ENCODE results near the gene SLC22A2.

The SLC22A2 gene

DNA sequence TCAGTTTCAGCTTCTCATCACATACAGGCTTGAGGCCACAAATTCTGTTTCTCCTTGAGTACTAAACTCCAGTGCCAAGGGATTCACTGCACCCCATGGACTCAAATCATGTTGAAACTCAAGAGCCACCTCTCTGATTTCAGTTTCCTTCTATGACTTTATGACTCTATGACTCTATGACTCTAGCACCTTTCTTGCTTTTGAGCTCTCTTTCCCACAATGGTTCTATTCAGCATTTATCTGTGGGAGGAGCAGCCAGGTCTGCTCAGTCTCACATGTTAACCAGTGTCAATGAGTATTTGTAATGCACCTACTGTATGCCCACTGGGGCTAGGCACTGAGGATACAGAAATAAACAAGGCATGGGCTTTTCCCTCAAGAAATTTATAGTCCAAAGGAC lies 14.6 kb upstream of the SLC22A2 start:
- no peak for DNase-seq

DNA sequence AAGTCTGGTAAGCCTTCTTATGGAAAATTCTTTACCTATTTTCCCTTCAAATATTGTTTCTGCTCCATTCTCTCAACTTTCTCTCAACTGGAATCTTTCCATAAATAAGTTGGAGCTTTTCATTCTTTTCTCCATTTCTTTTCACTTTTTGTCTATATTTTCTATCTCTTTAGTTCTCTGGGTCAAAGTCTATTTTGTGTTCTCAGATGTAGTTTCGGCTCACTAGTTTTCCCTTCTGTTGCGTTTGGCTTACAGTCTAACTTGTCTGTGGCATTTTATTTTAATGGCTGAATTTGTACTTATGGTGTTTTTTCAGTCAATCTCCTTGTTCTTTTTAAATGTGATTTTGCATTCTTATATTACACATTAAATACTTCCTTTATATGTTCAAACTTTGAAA lies 14.1 kb upstream of the SLC22A2 start:
- no peak for DNase-seq

DNA sequence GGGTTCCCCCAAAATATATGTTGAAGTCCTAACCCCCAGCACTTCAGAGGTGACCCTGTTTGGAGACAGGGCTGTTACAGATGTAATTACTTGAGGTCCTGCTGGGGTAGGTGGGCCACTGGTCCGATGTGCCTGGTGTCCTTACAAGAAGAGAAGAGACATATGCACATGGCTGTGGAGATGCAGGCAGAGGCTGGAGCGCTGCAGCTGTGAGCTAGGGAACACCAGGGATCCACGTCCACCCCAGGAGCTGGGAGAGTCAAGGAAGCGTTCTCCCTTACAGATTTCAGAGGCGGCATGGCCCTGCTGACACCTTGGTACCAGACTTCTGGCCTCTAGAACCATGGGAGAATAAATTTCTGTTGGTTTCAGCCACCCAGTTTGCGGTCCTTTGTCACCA lies 11.7 kb upstream of the SLC22A2 start:
- no peak for DNase-seq

DNA sequence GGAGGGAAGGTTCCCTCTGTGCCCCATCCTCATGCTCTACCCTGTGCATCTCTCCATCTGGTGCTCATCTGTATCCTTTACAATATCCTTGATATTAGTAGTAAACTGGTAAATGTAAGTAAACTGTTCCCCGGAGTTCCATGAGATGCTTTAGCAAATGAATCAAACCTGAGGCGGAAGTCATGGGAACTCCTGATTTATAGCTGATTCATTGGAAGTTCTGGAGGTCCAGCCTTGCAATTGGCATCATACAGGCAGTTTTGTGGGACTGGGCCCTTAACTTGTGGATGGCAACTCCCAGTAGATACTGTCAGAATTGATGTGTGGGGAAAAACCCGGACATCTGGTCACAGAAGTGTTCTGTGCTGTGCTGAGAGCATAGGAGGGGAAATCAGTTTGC lies 11.2 kb upstream of the SLC22A2 start:
- DNase-seq: no peak

DNA sequence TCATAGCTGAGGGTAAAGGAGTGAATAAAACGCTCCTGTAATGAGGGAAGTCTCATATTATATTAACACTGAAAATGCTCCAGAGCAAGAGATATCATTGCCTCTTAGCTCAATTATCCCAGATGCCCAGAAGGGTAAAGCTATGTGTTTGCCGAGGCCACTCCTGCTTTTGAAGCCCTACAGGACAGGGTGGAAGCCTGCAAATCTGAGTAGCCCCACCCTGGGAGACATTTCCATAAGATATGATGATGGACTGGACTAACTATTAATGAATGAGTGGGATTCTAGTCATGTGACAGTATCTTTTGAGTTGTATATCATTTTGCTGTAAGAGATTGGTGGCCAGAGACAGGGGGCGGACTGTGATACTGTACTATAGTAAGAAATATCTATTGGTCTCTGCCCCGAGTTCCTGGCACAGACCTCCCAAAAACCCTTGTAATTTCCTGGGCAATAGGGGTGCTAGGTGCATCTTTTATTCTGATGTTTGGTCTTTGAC lies 10.5 kb upstream of the SLC22A2 start:
- no peak for DNase-seq

DNA sequence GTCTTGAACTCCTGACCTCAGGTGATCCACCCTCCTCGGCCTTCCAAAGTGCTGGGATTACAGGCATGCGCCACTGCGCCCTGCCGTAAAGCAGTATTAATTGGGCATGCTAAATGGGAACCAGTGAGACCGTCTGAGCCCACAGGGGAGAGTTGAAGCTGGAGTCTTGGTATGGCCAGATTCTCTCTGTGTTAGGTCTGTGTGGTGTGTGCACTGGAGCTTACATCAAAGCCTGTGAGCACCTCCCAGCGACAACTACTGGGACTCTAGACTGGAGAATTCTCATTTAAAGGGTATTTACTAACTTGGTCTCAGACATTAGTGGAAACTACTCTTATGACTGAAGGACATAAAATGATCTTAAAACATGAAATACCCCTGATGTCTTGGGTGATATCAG lies 8.5 kb upstream of the SLC22A2 start:
- no peak for DNase-seq

DNA sequence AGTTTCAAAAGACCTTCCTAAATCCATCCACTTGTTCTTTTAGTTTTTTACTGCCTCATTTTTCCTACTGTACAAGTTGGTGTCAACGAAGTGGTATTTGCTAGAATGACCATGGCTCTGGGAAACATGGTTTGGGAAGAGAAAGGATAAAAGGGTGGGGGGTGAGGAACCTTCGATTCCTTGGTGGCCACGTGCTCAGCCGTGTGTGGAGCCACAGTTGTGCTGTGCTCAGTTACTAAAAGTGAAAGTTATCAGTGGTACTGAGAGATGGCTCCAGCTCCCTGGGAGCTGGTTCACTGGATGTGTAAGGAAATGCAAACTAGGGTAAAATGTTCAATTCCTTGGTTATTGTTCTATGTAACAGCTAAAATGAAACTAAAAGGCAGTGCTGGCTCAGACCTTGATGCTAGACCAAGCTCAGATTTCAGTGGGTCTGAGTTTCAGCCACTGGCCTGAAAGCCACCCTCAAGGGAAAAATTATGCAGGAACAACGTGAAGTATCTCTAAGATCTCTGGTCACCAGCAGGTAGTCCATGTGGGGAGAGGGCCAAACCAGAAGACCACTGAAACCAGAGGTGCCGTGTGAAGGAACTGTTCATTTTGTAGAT lies 7.4 kb upstream of the SLC22A2 start:
- no peak for DNase-seq

DNA sequence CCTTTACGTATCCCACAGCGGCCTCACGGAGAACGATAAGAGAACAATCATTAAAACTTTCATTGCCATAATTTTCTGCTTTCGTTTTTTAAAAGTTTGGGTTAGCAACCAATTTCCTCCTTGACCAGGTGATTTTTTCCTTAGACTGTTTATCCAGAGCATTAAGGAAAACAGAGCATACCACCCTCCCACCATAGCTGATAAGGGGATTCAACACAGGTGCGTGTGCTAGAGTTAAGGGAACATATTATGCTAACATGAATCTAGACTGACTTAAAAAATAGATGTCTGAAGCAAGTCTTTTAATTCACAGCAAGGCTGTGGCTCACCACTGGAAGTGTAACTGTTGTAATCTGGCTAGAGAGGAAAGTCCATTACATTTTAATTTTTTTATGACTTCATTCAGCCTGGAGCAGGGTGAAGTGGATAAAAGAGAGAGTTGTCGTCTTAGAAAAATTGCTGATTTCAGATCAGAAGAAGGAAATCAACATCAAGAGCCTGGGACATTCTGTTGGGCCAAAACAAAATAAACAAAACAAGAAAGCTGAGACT lies 5.5 kb upstream of the SLC22A2 start:
- no peak for DNase-seq

DNA sequence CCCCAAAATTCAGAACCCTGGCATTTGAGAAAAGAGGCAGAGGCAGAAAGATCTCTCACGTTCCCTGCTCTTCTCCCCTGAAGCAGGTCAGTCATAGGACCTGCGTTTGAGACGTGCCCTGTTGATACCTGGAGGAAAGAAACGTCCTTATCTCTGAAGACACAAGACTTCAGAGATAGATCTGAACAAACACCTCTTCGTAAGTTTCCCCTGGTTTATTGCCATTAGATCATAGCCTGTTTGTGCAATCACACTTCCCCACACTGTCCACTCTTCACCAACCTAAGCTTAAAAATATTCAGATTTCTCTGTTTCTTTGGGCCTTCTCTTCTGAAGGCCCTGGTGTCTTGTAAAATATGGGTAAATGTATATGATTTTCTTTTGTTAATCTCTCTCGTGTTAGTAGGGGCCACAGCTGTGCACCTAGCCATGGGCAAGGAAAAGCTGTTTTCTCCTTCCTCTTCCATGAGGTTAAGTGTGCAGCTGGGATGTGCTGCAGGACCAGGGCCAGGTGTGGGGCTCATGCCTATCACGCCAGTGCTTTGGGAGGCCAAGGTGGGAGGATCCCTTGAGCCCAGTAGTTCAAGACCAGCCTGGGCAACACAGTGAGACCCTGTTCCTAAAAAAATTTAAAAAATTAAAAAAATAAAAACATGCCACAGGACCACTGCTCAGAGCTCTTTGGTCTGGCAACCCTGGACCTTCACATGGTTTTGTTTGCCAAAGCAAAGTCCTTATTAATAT lies 4.7 kb upstream of the SLC22A2 start:
- DNase-seq: no peak

DNA sequence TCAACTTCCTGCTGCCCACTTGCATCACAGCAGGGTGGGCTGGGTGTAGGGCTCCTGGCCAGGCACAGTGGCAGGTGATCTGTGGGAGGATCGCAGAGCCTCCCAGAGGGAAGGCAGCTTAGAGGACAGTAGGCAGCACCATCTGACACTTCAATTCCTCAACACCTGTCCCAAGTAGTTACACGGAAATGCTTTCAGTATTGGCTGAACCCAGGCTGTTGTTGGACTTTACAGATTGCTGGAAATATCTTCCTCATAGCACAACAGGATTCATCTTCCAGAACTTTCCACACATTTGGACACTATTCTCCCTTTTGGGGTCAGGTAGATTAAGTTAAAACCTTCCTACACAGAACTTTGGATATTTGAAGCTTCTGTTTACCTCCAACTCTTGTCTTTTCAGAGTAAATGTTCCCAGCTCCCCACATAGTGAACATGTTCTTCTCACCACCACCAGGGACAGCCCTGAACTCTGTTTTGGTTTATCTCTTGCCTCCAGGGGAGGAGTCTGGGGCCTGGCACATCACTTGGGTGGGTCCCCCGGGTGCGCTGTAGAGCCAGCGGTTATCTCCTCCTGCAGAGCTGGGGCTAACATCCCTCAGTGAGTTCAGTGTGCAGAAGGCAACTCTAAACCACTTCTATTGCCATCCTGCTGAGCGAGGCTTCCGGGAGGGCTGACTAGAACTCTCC lies 3.5 kb upstream of the SLC22A2 start:
- DNase-seq: no peak

DNA sequence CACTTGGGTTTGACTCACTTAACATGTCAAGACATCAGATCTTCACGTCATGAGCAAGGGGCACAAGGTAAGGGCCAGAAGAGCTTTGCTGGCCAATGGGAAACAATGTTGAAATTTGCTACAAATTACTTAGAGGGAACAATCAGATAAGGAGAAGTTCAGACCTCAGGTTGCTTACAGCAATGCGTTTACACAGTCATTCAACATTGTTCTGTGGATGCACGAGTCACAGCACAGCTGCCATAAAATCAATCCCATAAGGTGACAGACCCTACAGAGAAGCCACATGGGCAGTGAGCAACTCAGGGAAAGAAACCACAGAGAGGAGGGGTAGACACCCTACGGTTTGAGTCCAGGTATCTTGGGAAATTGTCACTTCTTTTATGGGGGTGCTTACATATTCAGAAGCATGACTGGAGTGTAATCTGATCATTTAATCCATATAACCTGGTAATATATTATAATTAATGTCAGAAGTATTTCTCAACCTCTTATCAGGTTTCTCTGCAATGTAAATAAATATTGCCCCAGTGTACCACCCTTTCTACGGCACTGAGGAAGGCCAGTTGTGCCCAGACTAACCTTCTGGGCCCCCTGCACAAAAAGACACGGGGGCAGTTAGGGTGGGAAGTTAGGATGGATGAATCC lies 2.3 kb upstream of the SLC22A2 start:
- DNase-seq: no peak

DNA sequence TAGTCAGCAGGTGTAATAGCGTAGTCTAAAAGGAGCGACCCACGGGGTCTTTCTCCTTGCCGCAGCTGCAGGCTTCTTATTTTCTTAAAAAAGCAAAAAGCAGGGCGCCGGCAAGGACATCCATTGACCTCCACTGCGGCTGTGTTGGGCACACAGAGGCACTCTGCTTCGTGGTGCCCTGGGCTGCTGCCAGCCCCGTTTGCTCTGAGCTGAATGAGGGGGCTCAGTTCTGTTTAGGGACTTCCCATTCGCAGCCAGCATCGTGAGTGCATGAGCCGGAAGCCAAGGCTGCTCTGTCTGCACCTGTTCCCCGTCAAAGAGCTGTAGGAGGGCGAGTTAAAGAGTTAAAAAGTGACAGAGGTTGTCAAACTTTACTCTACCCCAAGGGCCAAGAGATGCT lies 1.7 kb upstream of the SLC22A2 start:
- no peak for DNase-seq

DNA sequence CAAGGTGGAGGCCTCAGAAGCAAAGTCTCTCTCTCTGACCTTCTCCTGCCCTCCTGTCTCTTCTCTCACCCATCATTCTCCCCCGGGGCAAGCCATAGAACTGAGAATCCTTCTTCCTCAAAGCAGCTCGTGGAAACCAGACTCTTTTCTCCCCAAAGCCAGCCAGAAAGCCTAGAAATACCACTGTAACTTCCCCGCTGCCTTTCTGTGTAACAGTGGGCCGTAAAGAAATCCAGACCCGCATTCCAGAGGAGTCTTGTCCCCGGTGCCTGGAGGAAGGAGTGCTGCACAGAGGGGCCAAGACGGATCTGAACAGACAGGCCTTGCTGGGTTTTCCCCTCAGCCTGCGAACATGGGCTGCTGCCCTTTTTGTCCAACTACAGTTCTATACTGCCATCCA lies 977 bp upstream of the SLC22A2 start:
- DNase-seq: no peak

DNA sequence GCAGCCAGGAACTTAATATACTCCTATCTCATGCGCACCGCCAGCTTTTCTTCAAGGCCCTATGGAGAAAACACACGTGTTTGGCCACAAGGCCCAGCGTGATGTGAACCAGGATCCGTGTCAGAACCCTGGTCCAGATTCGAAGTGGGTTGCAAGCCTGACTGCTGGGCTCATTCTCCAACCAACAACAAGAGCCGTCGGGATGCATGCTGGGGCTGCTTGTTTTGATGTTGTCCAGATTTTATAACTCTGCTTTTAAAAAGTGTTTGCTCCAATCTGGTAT lies 463 bp upstream of the SLC22A2 start:
- no peak for DNase-seq

DNA sequence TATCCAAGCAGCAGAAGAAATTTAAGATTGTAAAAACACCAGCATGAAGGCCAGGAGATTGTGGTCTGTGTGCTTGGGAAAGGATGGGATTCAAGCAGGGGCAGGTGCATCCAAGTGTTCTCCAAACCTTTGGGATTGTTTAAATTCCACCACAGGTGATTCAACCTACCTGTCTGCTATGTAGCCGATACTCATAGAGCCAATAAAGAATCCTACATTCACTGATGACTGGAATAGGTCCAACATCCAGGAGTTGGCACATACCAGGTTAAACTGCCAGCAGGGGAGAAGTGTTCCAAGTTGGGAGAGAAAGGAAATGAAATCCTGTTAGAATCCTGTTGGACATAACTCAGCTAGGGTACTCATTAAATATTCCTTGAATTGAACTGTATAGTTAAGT lies 2.2 kb downstream of the SLC22A2 start:
- no peak for DNase-seq

DNA sequence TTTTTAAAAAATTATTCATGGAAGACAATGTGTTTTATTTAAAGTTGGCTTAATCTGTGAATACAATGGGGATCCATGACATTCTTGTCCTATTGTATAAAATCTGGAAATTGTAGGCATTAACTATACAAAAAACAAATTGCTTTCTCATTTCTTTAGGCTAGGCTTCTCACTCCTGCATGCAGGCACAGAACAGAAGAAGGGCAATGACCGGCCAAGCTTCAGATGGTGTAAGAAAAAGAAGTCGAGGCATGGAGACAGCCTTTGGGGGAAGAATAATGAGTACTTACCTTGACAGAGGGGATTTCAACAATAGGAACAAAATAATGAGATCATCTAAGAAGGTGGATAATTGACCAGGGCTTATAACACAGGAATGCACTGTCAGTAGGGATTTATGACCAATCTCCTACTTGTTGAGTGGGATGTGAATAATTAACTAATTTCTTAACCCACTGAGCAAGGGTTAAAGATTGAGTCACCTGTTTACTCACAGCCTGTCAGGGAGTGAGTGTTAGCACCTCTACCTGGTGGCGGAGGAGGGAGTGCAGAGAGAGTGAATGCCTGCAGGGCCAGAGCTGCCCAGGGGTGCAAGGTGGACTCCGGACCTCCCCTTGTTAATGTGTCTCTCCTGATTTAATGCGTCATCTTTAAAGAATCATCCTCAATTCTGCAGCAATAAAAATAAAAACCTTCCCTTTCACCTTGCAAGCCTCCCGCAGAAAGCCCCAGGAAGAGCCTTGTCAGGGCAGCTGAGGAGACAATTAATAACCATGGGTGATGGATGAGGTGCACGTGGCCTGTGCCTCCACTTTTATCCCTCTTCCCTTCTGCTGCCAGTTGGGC lies 3.9 kb downstream of the SLC22A2 start:
- DNase-seq: no peak

DNA sequence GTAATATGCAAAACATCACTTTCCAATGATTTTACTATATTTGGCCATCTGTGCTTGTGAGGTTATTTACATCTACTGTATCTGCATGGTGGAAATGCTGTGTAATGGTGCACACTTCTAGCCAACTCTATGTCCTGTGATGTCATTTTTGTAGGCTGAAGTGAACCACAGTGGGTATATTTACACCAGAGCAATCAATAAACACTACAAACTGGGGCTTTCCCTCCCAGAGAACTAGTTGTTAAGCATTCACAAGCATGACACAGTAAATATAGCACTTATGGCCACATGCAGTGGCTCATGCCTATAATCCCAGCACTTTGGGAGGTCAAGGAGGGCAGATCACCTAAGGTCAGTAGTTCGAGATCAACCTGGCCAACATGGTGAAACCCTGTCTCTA lies 4.9 kb downstream of the SLC22A2 start:
- no peak for DNase-seq

DNA sequence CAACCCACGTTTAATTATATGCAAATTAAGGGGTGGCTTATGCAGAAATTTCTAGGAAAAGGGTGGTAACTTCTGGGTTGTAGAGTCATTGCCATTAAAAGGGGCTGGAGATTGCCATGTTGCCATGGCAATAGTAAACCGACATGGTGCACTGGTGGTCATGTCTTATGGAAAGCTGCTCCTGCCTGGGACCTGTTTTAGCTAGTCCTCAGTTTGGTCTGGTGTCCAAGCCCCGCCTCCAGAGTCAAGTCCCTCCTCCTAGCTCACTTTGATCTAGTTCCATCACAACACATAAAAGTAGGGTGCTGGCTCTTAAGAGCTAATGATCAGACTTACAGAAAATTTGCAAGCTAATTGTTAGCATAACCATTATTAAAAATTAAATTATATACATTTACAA lies 5.3 kb downstream of the SLC22A2 start:
- no peak for DNase-seq

DNA sequence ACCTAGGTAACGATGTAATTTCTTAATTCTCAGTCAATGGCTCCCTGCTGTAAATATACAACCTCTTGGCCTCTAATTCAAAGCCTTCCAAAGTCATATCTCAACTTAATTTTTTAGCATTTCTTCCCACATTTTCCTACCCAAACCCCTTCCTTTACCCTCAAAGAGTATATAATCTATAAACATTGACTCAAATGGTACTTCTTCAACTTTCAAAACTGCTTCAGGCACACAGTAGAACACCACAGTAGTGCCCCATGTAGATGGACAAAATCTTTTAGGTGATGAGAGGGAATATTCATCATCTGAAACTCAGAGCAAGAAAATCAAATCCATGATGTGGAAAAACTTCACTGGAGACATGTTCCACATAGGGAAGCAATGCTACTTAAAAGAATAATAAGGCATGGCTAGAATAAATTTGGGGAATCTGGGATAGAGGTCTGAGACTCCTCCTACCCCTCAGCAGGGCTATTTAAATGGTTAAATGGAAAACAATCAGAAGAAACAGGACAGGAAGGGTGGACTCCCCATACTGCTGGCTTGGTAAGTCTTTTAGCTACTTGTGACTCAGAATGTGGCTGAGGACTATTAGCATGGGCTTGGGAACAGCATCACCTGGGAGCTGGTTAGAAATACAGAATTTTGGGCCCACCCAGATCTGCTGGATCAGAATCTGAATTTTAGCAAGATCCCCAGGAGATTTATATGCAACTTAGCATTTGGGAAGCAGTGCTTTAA lies 6.4 kb downstream of the SLC22A2 start:
- DNase-seq: no peak

DNA sequence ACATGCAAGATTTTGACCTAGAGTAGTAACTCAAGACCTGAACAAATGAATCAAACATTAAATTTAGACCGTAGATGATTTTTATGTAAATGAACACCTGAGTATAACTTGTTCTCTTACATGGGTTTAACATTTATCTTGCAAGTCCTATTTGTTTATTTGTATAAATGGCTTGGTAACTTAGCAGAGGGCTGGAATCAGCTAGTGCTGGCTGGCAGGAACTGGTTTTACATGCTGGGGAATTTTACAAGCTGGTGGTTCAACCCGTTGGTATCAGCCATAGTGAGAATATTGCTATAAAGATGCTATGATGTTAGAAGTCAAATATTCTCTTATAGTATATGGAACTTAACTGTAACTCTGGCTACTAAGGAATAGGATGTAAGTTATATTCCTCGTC lies 8.9 kb downstream of the SLC22A2 start:
- DNase-seq: no peak

DNA sequence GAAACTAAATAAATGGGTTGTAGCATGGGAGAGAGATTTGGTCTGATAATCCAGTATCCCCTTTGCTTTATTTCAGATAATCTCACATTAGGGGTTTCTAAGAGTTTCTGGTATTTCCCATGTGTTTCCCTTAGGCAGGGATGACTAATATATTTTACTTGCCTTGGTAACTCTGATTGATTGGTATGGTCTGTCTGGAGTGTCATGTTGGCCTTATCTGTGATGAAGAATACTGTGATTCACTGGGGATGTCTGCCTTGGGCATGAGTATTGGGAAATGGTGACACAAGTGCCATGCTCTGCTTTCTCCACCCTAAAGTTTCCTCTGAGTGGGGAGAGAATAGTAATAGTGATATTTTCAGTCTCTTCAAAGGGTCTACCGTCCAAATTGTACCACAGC lies 10.1 kb downstream of the SLC22A2 start:
- no peak for DNase-seq

DNA sequence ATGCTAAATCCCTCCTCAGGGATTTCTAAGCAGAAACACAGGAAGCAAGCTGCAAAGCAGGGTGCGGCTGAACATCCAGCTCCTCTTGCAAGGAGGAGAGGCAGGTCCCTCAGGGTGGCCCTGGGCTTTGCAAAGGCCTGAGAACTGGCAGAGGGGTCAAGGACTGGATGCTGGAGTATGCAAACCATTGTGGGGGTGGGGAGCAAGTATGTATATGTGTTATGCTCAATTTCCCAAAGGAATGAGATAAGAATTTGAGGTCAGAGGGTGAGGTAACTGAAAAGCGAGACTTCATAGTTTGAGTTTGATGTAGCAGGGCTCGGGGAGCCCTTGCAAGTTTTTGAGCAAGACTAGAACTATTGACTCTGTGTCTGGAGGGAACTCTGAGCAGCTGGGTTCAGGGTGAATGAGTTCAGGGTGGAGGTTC lies 11.2 kb downstream of the SLC22A2 start:
- no peak for DNase-seq

Measured in NCI-H2171 (cell line).